Renal cortex interstitium (tissue), 15 donors: ENCODE data around the gene PRXL2A. TPM values are rescaled to one million over a fixed set of nuclear protein-coding genes. Genes with fewer than 3 reads are reported as not detected.
"Not testable (repeated sequence)": the region's sequence is repeated elsewhere in the genome, so short reads cannot be mapped to it uniquely, and the experiment has no call there.

ENCODE experiments used
- DNase-seq, 11 donors: peaks; one replicate each; pipeline ENCODE4 v3.0.0-alpha.2; 2013; ENCODE audit warnings: low read depth in 9 of 11, low spot score in 4 of 11; ENCODE audit errors: extremely low read depth in 1 of 11
- long read RNA-seq, 16 experiments: transcript quantifications; one replicate each; lab custom pipeline, GENCODE V29; 2026
- polyA plus RNA-seq, 3 donors: library from polyadenylated mRNA; unstranded; fragments of 120-200 nt; gene quantifications; one replicate each; pipeline ENCODE4 v1.2.1, GENCODE V29; 2013; ENCODE audit not compliant: insufficient read length in 3 of 3

Gene PRXL2A, protein sequence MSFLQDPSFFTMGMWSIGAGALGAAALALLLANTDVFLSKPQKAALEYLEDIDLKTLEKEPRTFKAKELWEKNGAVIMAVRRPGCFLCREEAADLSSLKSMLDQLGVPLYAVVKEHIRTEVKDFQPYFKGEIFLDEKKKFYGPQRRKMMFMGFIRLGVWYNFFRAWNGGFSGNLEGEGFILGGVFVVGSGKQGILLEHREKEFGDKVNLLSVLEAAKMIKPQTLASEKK
- polyA plus RNA-seq = 100 to 1,000 TPM; 111 to 138 (median 123) TPM
- long read RNA-seq, donor 1, full-length matches to known transcripts = 38 of 76 reads
- long read RNA-seq, donor 1, partial matches to known transcripts = 38 of 76 reads
- long read RNA-seq, donor 1, other reads (novel, unspliced or antisense) = 0 of 76 reads
- long read RNA-seq, donor 2, full-length matches to known transcripts = 38 of 80 reads
- long read RNA-seq, donor 2, partial matches to known transcripts = 42 of 80 reads
- long read RNA-seq, donor 2, other reads (novel, unspliced or antisense) = 0 of 80 reads
- long read RNA-seq, donor 3, full-length matches to known transcripts = 99 of 165 reads
- long read RNA-seq, donor 3, partial matches to known transcripts = 66 of 165 reads
- long read RNA-seq, donor 3, other reads (novel, unspliced or antisense) = 0 of 165 reads
- long read RNA-seq, donor 4, full-length matches to known transcripts = 56 of 68 reads
- long read RNA-seq, donor 4, partial matches to known transcripts = 12 of 68 reads
- long read RNA-seq, donor 4, other reads (novel, unspliced or antisense) = 0 of 68 reads
- long read RNA-seq, donor 5 = 0 reads
- long read RNA-seq, donor 6, full-length matches to known transcripts = 48 of 89 reads
- long read RNA-seq, donor 6, partial matches to known transcripts = 41 of 89 reads
- long read RNA-seq, donor 6, other reads (novel, unspliced or antisense) = 0 of 89 reads
- long read RNA-seq, donor 7, full-length matches to known transcripts = 62 of 132 reads
- long read RNA-seq, donor 7, partial matches to known transcripts = 70 of 132 reads
- long read RNA-seq, donor 7, other reads (novel, unspliced or antisense) = 0 of 132 reads
- long read RNA-seq, donor 8, full-length matches to known transcripts = 85 of 117 reads
- long read RNA-seq, donor 8, partial matches to known transcripts = 32 of 117 reads
- long read RNA-seq, donor 8, other reads (novel, unspliced or antisense) = 0 of 117 reads
- long read RNA-seq, donor 9, full-length matches to known transcripts = 56 of 75 reads
- long read RNA-seq, donor 9, partial matches to known transcripts = 19 of 75 reads
- long read RNA-seq, donor 9, other reads (novel, unspliced or antisense) = 0 of 75 reads
- long read RNA-seq, donor 10, full-length matches to known transcripts = 62 of 79 reads
- long read RNA-seq, donor 10, partial matches to known transcripts = 17 of 79 reads
- long read RNA-seq, donor 10, other reads (novel, unspliced or antisense) = 0 of 79 reads
- long read RNA-seq, donor 11, full-length matches to known transcripts = 56 of 72 reads
- long read RNA-seq, donor 11, partial matches to known transcripts = 16 of 72 reads
- long read RNA-seq, donor 11, other reads (novel, unspliced or antisense) = 0 of 72 reads
- long read RNA-seq, donor 12, full-length matches to known transcripts = 16 of 16 reads
- long read RNA-seq, donor 12, partial matches to known transcripts = 0 of 16 reads
- long read RNA-seq, donor 12, other reads (novel, unspliced or antisense) = 0 of 16 reads
- long read RNA-seq, donor 13 = 0 reads
- long read RNA-seq, donor 14, full-length matches to known transcripts = 45 of 85 reads
- long read RNA-seq, donor 14, partial matches to known transcripts = 40 of 85 reads
- long read RNA-seq, donor 14, other reads (novel, unspliced or antisense) = 0 of 85 reads
- long read RNA-seq, donor 15, full-length matches to known transcripts = 24 of 36 reads
- long read RNA-seq, donor 15, partial matches to known transcripts = 12 of 36 reads
- long read RNA-seq, donor 15, other reads (novel, unspliced or antisense) = 0 of 36 reads
- long read RNA-seq, donor 16, full-length matches to known transcripts = 146 of 196 reads
- long read RNA-seq, donor 16, partial matches to known transcripts = 50 of 196 reads
- long read RNA-seq, donor 16, other reads (novel, unspliced or antisense) = 0 of 196 reads

- peak in 10 of 11 donors; percentile 62 to 85 (median 77) for DNase-seq
These were observed at the start of gene PRXL2A for GRCh38 chr10:80408242-80409101. TSS of gene PRXL2A (plus strand) at chr10:80408551. CDS start at chr10:80420468, 11,917 bp downstream.

- DNase-seq = not testable (repeated sequence)
These were observed 49.4 kb upstream of the PRXL2A start for GRCh38 chr10:80358925-80359324.

GRCh38 chr10:80359644-80360043 is 48.7 kb upstream of the PRXL2A start:
- DNase-seq = no peak

- no peak for DNase-seq
These were observed 42.8 kb upstream of the PRXL2A start for GRCh38 chr10:80365510-80365909.

DNA sequence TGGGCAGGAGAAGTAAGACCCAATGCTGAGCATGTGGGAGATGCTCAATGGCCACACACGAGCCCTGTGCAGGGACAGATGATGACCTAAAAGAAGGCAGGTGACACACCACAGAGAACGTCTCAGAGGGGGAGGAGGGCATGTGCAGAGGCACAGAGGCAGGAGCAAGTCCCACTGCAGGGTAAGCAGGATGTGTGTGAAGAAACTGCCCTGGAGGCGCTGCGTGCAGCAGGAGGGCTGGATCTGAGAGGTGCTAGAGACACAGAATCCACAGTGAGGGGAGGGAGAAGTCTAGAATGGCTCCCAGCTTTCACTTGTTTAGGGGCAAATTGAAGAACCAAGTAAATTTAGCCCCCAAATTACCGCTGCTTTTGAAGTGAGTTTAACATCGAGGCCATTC is 36.9 kb upstream of the PRXL2A start:
- no peak for DNase-seq

- DNase-seq = no peak
These were observed 35.7 kb upstream of the PRXL2A start for GRCh38 chr10:80372675-80373074.

- DNase-seq = no peak
These were observed 34.8 kb upstream of the PRXL2A start for GRCh38 chr10:80373502-80373901.

DNA sequence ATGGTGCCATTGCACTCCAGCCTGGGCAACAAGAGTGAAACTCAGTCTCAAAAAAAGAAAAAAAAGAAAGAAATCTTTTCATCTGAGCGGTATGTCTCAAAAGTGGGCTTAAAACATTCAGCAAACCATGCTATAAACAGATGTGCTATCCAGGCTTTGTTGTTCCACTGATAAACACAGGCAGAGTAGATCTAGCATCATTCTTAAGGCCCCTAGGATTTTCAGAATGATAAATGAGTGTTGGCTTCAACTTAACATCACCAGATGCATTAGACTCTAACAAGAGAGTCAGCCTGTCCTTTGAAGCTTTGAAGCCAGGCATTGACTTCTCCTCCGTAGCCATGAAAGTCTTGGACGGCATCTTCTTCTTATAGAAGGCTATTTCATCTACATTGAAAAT is 28.6 kb upstream of the PRXL2A start:
- DNase-seq = no peak

GRCh38 chr10:80380185-80380584 is 28.2 kb upstream of the PRXL2A start:
- DNase-seq = no peak

- peak in 7 of 11 donors; percentile 28 to 52 (median 45) for DNase-seq
These were observed 25.4 kb upstream of the PRXL2A start for GRCh38 chr10:80382989-80383388.

DNA sequence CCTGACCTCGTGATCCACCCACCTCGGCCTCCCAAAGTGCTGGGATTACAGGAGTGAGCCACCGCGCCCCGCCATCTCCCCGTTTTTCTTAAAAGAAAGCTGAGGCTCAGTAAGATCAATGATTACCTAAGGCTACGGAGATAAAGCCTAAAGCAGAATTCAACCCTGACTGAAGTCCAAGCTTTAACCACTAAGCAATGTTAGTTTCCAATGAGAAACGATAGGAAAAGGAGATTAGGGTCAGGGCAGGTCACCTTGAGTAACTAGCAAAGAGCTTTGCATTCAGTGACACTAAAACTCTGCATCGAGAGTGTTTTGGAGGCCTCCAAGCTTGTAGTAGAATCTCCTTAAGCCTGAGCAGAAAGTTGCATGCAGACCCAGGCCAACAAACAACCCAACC is 17.6 kb upstream of the PRXL2A start:
- no peak for DNase-seq

- no peak for DNase-seq
These were observed 16.1 kb upstream of the PRXL2A start for GRCh38 chr10:80392250-80392649.

GRCh38 chr10:80394358-80394916 is 13.9 kb upstream of the PRXL2A start:
- DNase-seq = no peak

- no peak for DNase-seq
These were observed 11.3 kb upstream of the PRXL2A start for GRCh38 chr10:80397014-80397413.

- DNase-seq = no peak
These were observed 8.1 kb upstream of the PRXL2A start for GRCh38 chr10:80400136-80400804.

DNA sequence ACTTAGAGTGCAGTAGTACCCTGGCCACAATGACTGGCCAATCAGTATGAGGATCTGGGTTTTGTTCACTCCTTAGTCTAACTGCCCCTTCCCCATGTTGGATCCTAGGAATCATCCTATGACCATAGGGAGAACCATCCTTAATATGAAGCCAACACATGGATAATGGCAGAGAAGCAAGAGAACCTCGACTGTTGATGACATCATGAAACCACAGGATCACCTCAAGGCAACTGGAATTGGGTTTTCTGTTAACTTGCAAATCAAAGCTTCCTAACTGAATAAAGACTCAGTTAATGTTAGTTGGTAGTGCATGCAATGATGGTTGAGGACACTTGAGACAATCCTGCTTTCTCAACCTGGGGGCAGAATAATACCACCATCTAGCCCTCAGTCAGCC is 3.3 kb upstream of the PRXL2A start:
- DNase-seq = no peak
